PC-3 (cell line): Measurements from ENCODE around the gene HIP1R.

ENCODE experiments used
- CTCF ChIP-seq: fragments of 300-600 bp; sonication (generic); conservative IDR thresholded peaks from 2 replicates; pipeline ENCODE4 v1.5.1; 2017; ENCODE audit warnings: antibody characterized with exemption, low read depth, mild to moderate bottlenecking, low read length
- EZH2 ChIP-seq: fragments of 300-600 bp; sonication (generic); IDR thresholded peaks from one replicate; pipeline ENCODE4 v1.6.1; 2017; ENCODE audit warnings: antibody characterized with exemption, mild to moderate bottlenecking, low read length; ENCODE audit not compliant: unreplicated experiment
- EZH2phosphoT487 ChIP-seq: fragments of 300-600 bp; sonication (generic); IDR thresholded peaks from 2 replicates; pipeline ENCODE4 v1.6.1; 2018; ENCODE audit warnings: mild to moderate bottlenecking, antibody characterized with exemption, low read length, borderline replicate concordance

GRCh38 chr12:122793685-122794106, 41.6 kb upstream of the HIP1R start:
- TF ChIP-seq CTCF, result peak; percentile 88
- no peak for TF ChIP-seq EZH2
- TF ChIP-seq EZH2phosphoT487, result no peak
